A549 (cell line): ENCODE data around the gene CNIH1. TPM values are rescaled to one million over a fixed set of nuclear protein-coding genes. Genes with fewer than 3 reads are reported as not detected.
"Not testable (repeated sequence)": the region's sequence is repeated elsewhere in the genome, so short reads cannot be mapped to it uniquely, and the experiment has no call there.

ENCODE experiments used
- ATAC-seq, 2 experiments: fragments of 200-7000 bp in 1 of 2; fragments of >200 bp in 1 of 2; cut with Nextera tagmentation in 1 of 2; cut with Tn5 transposase in 1 of 2; 3 replicates each; pipeline versions ENCODE4 v1.8.0 to v1.9.1; 2018 to 2020; ENCODE audit warnings: mild to moderate bottlenecking in 1 of 2, moderate library complexity in 1 of 2
- CTCF ChIA-PET: fragments of 300-600 bp; sonication (Branson Sonifier 250); formaldehyde crosslinking; extraction: SDS; loops from one replicate; lab custom pipeline; 2021; ENCODE audit warnings: antibody characterized with exemption, inconsistent platforms; lab: Yijun Ruan, JAX
- POLR2A ChIA-PET: fragments of 350-600 bp; formaldehyde crosslinking; extraction: SDS; loops from one replicate; lab custom pipeline; 2021; ENCODE audit warnings: antibody characterized with exemption, inconsistent platforms; lab: Yijun Ruan, JAX
- DNase-seq, 2 experiments: peaks; one replicate each; pipeline versions ENCODE4 v3.0.0 to v3.0.0-alpha.2; 2011 to 2016; ENCODE audit warnings: low read depth in 1 of 2, low spot score in 1 of 2
- FAIRE-seq: peaks from 2 replicates; lab custom pipeline; 2011; peaks lifted over from hg19 to GRCh38; lab: Jason Lieb, UNC
- H3K27ac ChIP-seq, 2 experiments: fragments of >200 bp; sonication (Bioruptor Twin); formaldehyde crosslinking; 3 replicates each; pipeline ENCODE4 v1.5.1; 2016 to 2017
- H3K4me1 ChIP-seq: fragments of >200 bp; sonication (Bioruptor Twin); formaldehyde crosslinking; 3 replicates; pipeline ENCODE4 v1.6.1; 2016
- H3K4me2 ChIP-seq: fragments of >200 bp; sonication (Bioruptor Twin); formaldehyde crosslinking; 3 replicates; pipeline ENCODE4 v1.6.1; 2016
- H3K4me3 ChIP-seq: fragments of >200 bp; sonication (Bioruptor Twin); formaldehyde crosslinking; 3 replicates; pipeline ENCODE4 v1.5.1; 2016
- H3K9me3 ChIP-seq: fragments of >200 bp; sonication (Bioruptor Twin); formaldehyde crosslinking; 3 replicates; pipeline ENCODE4 v1.6.1; 2016
- CTCF ChIP-seq: fragments of >200 bp; sonication (Bioruptor Twin); formaldehyde crosslinking; IDR thresholded peaks from 3 replicates; pipeline ENCODE4 v1.5.1; 2016
- EHF ChIP-seq: fragments of 250-450 bp; sonication (Bioruptor Pico); IDR thresholded peaks from 2 replicates; pipeline ENCODE4 v1.5.0; 2020; ENCODE audit warnings: mild to moderate bottlenecking
- EP300 ChIP-seq, 2 experiments: fragments of >200 bp; sonication (Bioruptor Twin); formaldehyde crosslinking; IDR thresholded peaks; 2 replicates in 1 of 2; 3 replicates in 1 of 2; pipeline ENCODE4 v1.6.1; 2016 to 2017
- FOSB ChIP-seq: fragments of 250-450 bp; sonication (Bioruptor Pico); IDR thresholded peaks from 2 replicates; pipeline ENCODE4 v1.5.0; 2020; ENCODE audit warnings: mild to moderate bottlenecking, moderate library complexity
- HOXA7 ChIP-seq: fragments of 250-450 bp; sonication (Bioruptor Pico); IDR thresholded peaks from 2 replicates; pipeline ENCODE4 v1.5.0; 2020; ENCODE audit warnings: mild to moderate bottlenecking, moderate library complexity
- HOXB13 ChIP-seq: fragments of 250-450 bp; sonication (Bioruptor Pico); IDR thresholded peaks from 2 replicates; pipeline ENCODE4 v1.5.0; 2020; ENCODE audit warnings: low read depth, mild to moderate bottlenecking, moderate library complexity
- JUN ChIP-seq, 2 experiments: fragments of >200 bp; sonication (Bioruptor Twin); formaldehyde crosslinking; IDR thresholded peaks; 2 replicates in 1 of 2; 3 replicates in 1 of 2; pipeline ENCODE4 v1.6.1; 2016 to 2017
- RARB ChIP-seq: fragments of 250-450 bp; sonication (Bioruptor Pico); IDR thresholded peaks from 2 replicates; pipeline ENCODE4 v1.8.0; 2021; ENCODE audit warnings: mild to moderate bottlenecking, moderate library complexity
- SMC3 ChIP-seq: fragments of >200 bp; sonication (Bioruptor Twin); formaldehyde crosslinking; IDR thresholded peaks from 3 replicates; pipeline ENCODE4 v1.6.1; 2018; ENCODE audit warnings: inconsistent platforms
- ZC3H11A ChIP-seq: fragments of 450-650 bp; IDR thresholded peaks from 2 replicates; pipeline ENCODE4 v1.6.1; 2014; ENCODE audit warnings: antibody characterized with exemption, mild to moderate bottlenecking
- WGBS: methylation state at CpG from one replicate; pipeline ENCODE4 v1.1.6; 2017; ENCODE audit errors: missing lambda C conversion rate; 5-methylcytosine and 5-hydroxymethylcytosine counted together
- polyA plus RNA-seq, 4 experiments: library from polyadenylated mRNA; depleted of rRNA in 3 of 4; stranded (reverse); fragments of >200 nt; fragmentation: RNase III in 1 of 4; extraction: RNeasy Plus Mini Kit Qiagen cat#74134 plus additional on column Dnase treatment in 1 of 4; gene quantifications; 2 replicates in 3 of 4; 3 replicates in 1 of 4; pipeline ENCODE4 v1.2.3, GENCODE V29; 2011 to 2017
- TF ChIP-seq, protein P1 (sequence below): fragments of 250-450 bp; sonication (Bioruptor Pico); IDR thresholded peaks from 2 replicates; pipeline ENCODE4 v1.5.0; 2021; ENCODE audit warnings: mild to moderate bottlenecking, moderate library complexity, borderline replicate concordance
- TF ChIP-seq, protein P2 (sequence below): IDR thresholded peaks from 2 replicates; pipeline ENCODE4 v1.6.1; 2012
- TF ChIP-seq, protein P3 (sequence below): fragments of 250-450 bp; sonication (Bioruptor Pico); IDR thresholded peaks from 2 replicates; pipeline ENCODE4 v1.5.0; 2020; ENCODE audit warnings: low read depth, mild to moderate bottlenecking, moderate library complexity
- TF ChIP-seq, protein P4 (sequence below): fragments of 150-350 bp; IDR thresholded peaks from 2 replicates; pipeline ENCODE4 v1.6.1; 2014; ENCODE audit warnings: low read depth, mild to moderate bottlenecking, low read length

CNIH1 gene
- polyA plus RNA-seq, 2 of the 4 experiments (the other 2 are of a cell fraction), result 337 to 411 TPM

DNA sequence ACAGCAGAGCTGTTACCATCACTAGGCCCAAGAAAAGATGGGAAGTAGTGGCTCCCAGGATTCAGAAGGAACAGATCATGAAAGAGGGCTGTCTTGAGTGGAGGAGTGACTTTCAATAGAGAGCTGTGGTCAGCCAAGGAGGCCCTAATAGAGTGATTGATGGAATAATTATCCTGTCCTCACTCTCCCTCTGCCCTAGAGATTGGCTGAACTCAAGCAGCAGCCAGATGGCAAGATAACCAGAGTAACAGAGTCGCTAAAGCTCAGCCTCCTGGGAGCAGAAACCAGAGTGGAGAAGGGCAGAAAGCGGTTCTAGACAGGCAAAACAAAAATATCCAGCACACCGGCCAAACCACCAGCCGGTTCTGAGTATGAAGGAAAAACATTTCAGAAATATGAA, 24.5 kb upstream of the CNIH1 start:
- Histone ChIP-seq H3K4me2 (no peak overlapping the region), H3K27ac (no peak overlapping the region), H3K9me3 (peaks cover 17% of the 10 kb centered on the region), H3K4me1 (peaks cover 5% of the 10 kb centered on the region), H3K4me3 (no peak overlapping the region)
- TF ChIP-seq, protein P1, sequence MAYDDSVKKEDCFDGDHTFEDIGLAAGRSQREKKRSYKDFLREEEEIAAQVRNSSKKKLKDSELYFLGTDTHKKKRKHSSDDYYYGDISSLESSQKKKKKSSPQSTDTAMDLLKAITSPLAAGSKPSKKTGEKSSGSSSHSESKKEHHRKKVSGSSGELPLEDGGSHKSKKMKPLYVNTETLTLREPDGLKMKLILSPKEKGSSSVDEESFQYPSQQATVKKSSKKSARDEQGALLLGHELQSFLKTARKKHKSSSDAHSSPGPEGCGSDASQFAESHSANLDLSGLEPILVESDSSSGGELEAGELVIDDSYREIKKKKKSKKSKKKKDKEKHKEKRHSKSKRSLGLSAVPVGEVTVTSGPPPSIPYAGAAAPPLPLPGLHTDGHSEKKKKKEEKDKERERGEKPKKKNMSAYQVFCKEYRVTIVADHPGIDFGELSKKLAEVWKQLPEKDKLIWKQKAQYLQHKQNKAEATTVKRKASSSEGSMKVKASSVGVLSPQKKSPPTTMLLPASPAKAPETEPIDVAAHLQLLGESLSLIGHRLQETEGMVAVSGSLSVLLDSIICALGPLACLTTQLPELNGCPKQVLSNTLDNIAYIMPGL (CRISPR knock-in tag), result no peak
- TF ChIP-seq RARB (CRISPR knock-in tag) (no peak), HOXA7 (CRISPR knock-in tag) (no peak), JUN (IDR thresholded peaks at IDR 0.05) (no peak), SMC3 (no peak), ZC3H11A (no peak), FOSB (CRISPR knock-in tag) (no peak), EHF (CRISPR knock-in tag) (no peak)
- TF ChIP-seq, protein P2, sequence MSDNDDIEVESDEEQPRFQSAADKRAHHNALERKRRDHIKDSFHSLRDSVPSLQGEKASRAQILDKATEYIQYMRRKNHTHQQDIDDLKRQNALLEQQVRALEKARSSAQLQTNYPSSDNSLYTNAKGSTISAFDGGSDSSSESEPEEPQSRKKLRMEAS, result no peak
- POLR2A ChIA-PET, result no interaction called here
- CTCF ChIA-PET, result interaction anchor here (1.2 to 2.1 kb wide), 3 partner anchors 9 to 23 kb away, joined by 3 to 5 read pairs (median 3); partner anchors contain the start of gene GMFB
- 67% methylated on average over 4 of the region's 4 CpGs for WGBS
- DNase-seq (no peak), ATAC-seq (no peak), FAIRE-seq (no peak)

DNA sequence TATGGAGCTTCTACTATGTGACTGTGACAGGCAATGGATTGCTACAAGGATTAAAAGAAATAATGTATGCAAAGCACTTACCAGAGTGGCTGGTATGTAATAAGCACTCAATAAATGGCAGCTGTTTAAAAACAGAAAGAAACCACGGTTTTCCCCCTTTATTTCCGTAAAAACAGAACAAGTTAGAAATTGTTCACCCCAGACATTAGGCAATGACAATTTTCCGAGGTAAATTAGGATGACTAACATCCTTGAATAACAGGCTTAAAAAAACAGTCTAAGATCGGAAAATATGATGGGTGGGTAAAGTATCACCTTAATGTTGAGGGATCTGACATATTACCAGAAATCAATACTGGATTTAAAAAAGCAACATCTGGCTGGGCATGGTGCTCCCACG, 20.9 kb upstream of the CNIH1 start:
- WGBS, result 39% methylated on average over 5 of the region's 5 CpGs
- H3K9me3 ChIP-seq, result peaks cover 15% of the 10 kb centered on the region
- H3K27ac ChIP-seq, result no peak overlapping the region
- TF ChIP-seq, protein P3, sequence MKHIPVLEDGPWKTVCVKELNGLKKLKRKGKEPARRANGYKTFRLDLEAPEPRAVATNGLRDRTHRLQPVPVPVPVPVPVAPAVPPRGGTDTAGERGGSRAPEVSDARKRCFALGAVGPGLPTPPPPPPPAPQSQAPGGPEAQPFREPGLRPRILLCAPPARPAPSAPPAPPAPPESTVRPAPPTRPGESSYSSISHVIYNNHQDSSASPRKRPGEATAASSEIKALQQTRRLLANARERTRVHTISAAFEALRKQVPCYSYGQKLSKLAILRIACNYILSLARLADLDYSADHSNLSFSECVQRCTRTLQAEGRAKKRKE (CRISPR knock-in tag), result no peak
- no peak for TF ChIP-seq ZC3H11A
- no peak for FAIRE-seq
- no peak overlapping the region for H3K4me2 ChIP-seq
- DNase-seq, result no peak
- POLR2A ChIA-PET, result no interaction called here
- no peak overlapping the region for H3K4me3 ChIP-seq
- H3K4me1 ChIP-seq, result no peaks in the 10 kb centered on the region
- CTCF ChIA-PET, result interaction anchor here (1.3 kb wide), 1 partner anchor 10 kb away, joined by 3 read pairs; no protein-coding TSS in a partner anchor
- no peak for ATAC-seq

- Histone ChIP-seq H3K27ac (no peak overlapping the region), H3K9me3 (peaks cover 9% of the 10 kb centered on the region), H3K4me2 (no peak overlapping the region), H3K4me1 (no peaks in the 10 kb centered on the region), H3K4me3 (no peak overlapping the region)
- TF ChIP-seq HOXB13 (CRISPR knock-in tag) (no peak), EP300 (IDR thresholded peaks at IDR 0.05) (no peak), CTCF (no peak)
- TF ChIP-seq, protein P4, sequence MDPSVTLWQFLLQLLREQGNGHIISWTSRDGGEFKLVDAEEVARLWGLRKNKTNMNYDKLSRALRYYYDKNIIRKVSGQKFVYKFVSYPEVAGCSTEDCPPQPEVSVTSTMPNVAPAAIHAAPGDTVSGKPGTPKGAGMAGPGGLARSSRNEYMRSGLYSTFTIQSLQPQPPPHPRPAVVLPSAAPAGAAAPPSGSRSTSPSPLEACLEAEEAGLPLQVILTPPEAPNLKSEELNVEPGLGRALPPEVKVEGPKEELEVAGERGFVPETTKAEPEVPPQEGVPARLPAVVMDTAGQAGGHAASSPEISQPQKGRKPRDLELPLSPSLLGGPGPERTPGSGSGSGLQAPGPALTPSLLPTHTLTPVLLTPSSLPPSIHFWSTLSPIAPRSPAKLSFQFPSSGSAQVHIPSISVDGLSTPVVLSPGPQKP, result no peak
- DNase-seq (no peak), ATAC-seq (no peak), FAIRE-seq (no peak)
- POLR2A ChIA-PET, result no interaction called here
- 69% methylated on average over 3 of the region's 3 CpGs for WGBS
- CTCF ChIA-PET, result interaction anchor here (0.8 kb wide), 2 partner anchors 10 to 17 kb away, joined by 3 read pairs; no protein-coding TSS in a partner anchor
Observed at GRCh38 chr14:54459106-54459505, 17.9 kb upstream of the CNIH1 start.

DNA sequence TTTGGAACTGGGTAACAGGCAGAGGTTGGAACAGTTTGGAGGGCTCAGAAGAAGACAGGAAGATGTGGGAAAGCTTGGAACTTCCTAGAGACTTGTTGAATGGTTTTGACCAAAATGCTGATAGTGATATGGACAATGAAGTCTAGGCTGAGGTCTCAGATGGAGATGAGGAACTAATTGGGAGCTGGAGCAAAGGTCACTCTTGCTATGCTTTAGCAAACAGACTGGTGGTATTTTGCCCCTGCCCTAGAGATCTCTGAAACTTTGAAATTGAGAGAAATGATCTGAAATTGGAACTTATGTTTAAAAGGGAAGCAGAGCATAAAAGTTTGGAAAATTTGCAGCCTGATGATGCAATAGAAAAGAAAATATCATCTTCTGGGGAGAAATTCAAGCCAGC, 17.4 kb upstream of the CNIH1 start:
- DNase-seq, H3K9me3 ChIP-seq, H3K4me2 ChIP-seq, H3K4me3 ChIP-seq, H3K4me1 ChIP-seq, H3K27ac ChIP-seq, ATAC-seq, FAIRE-seq, POLR2A ChIA-PET: not testable (repeated sequence)
- CTCF ChIA-PET, result interaction anchor here (0.8 kb wide), 2 partner anchors 9 to 17 kb away, joined by 3 read pairs; no protein-coding TSS in a partner anchor
